Common myeloid progenitor, CD34-positive (primary cell): ENCODE data around the gene TMEM106C.

ENCODE experiments used
- CTCF ChIA-PET: fragments of 350-600 bp; sonication (Branson Sonifier 250); formaldehyde crosslinking; loops from one replicate; lab custom pipeline; 2021; ENCODE audit warnings: antibody characterized with exemption; lab: Charles Lee
- POLR2A ChIA-PET: fragments of 350-600 bp; sonication (Branson Sonifier 250); formaldehyde crosslinking; loops from one replicate; lab custom pipeline; 2021; ENCODE audit warnings: antibody characterized with exemption; lab: Charles Lee
- DNase-seq, 3 donors: peaks; one replicate each; pipeline versions ENCODE4 v3.0.0 to v3.0.0-alpha.2; 2013
- H3K27ac ChIP-seq, 2 experiments: 1 replicate in 1 of 2; 2 replicates in 1 of 2; pipeline ENCODE4 v1.7.0; 2013; ENCODE audit warnings: inconsistent platforms in 2 of 2, low read length in 2 of 2, mild to moderate bottlenecking in 2 of 2, low read depth in 1 of 2, moderate library complexity in 1 of 2; ENCODE audit not compliant: severe bottlenecking in 2 of 2, insufficient read depth in 1 of 2, poor library complexity in 1 of 2
- H3K27me3 ChIP-seq, 5 experiments: replicated peaks in 2 of 5; 1 replicate in 3 of 5; 2 replicates in 2 of 5; pipeline versions ENCODE4 v1.6.1 to v1.7.0; 2013; ENCODE audit warnings: low read length in 4 of 5, mild to moderate bottlenecking in 2 of 5, moderate library complexity in 2 of 5, inconsistent platforms in 1 of 5; ENCODE audit not compliant: insufficient read depth in 5 of 5, control insufficient read depth in 4 of 5
- H3K36me3 ChIP-seq, 4 experiments: 1 replicate in 2 of 4; 2 replicates in 2 of 4; pipeline versions ENCODE4 v1.6.1 to v1.7.0; 2013; ENCODE audit warnings: low read length in 3 of 4, control low read depth in 1 of 4, mild to moderate bottlenecking in 1 of 4; ENCODE audit not compliant: control insufficient read depth in 4 of 4, insufficient read depth in 4 of 4
- H3K4me1 ChIP-seq, 4 experiments: 1 replicate in 3 of 4; 2 replicates in 1 of 4; pipeline versions ENCODE4 v1.6.1 to v1.7.1; 2013; ENCODE audit warnings: low read length in 3 of 4, mild to moderate bottlenecking in 3 of 4, control low read depth in 1 of 4, inconsistent platforms in 1 of 4, moderate library complexity in 1 of 4; ENCODE audit not compliant: control insufficient read depth in 4 of 4, insufficient read depth in 4 of 4; ENCODE audit errors: control extremely low read depth in 1 of 4
- H3K4me3 ChIP-seq, 7 experiments: 1 replicate in 4 of 7; 2 replicates in 3 of 7; pipeline versions ENCODE4 v1.5.1 to v1.7.0; 2013; ENCODE audit warnings: mild to moderate bottlenecking in 7 of 7, low read length in 6 of 7, moderate library complexity in 6 of 7, inconsistent platforms in 2 of 7, low read depth in 2 of 7, control low read depth in 1 of 7; ENCODE audit not compliant: insufficient read depth in 4 of 7, control insufficient read depth in 1 of 7; ENCODE audit errors: extremely low read depth in 1 of 7
- H3K9me3 ChIP-seq, 5 experiments: 1 replicate in 4 of 5; 2 replicates in 1 of 5; pipeline versions ENCODE4 v1.6.1 to v1.7.1; 2013; ENCODE audit warnings: low read length in 4 of 5, mild to moderate bottlenecking in 2 of 5, inconsistent platforms in 1 of 5, low read depth in 1 of 5, moderate library complexity in 1 of 5; ENCODE audit not compliant: control insufficient read depth in 4 of 5, insufficient read depth in 2 of 5; ENCODE audit errors: control extremely low read depth in 1 of 5
- WGBS: methylation state at CpG from one replicate; pipeline ENCODE4 v1.1.5; 2013; ENCODE audit not compliant: insufficient coverage; 5-methylcytosine and 5-hydroxymethylcytosine counted together

The TMEM106C gene

DNA sequence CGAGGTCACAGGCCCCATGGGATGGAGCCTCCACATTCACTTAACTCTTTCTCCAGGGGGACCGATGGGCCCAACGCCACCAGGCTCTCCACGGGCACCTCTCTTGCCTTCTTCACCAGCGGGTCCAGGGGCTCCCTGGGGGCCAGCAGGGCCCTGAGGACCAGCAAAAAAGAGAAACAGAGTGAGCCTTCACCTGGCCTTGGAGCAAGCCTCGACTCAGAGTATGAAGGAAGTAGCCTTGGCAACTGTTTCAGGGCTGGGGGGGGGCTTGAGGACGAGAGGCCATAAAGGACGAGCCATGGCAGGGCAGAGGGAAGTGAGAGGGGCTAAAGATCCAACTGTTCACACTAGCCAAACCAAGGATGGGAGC, 22.9 kb downstream of the TMEM106C start:
- WGBS, result 97% methylated on average over 6 of the region's 8 CpGs
- ChIA-PET CTCF (no interaction called here), POLR2A (no interaction called here)
- Histone ChIP-seq H3K4me1 (peaks cover 0 to 17% (median 15%) of the 10 kb centered on the region in 4 experiments), H3K36me3 (no peaks in the 10 kb centered on the region), H3K27me3 (no peaks in the 10 kb centered on the region), H3K4me3 (no peak overlapping the region), H3K27ac (no peak overlapping the region), H3K9me3 (no peaks in the 10 kb centered on the region)
- DNase-seq, result no peak

GRCh38 chr12:47986832-47987231, 23.4 kb downstream of the TMEM106C start:
- ChIA-PET CTCF (no interaction called here), POLR2A (no interaction called here)
- no peak for DNase-seq
- no peaks in the 10 kb centered on the region for H3K27me3 ChIP-seq
- no peaks in the 10 kb centered on the region for H3K36me3 ChIP-seq
- no peak overlapping the region for H3K27ac ChIP-seq
- whole genome bisulfite sequencing, result 90% methylated on average over 4 of the region's 5 CpGs
- no peak overlapping the region for H3K4me3 ChIP-seq
- H3K4me1 ChIP-seq, result peaks cover 0 to 18% (median 15%) of the 10 kb centered on the region in 4 experiments
- no peaks in the 10 kb centered on the region for H3K9me3 ChIP-seq

- Histone ChIP-seq H3K27ac (no peak overlapping the region), H3K4me3 (no peak overlapping the region), H3K36me3 (no peaks in the 10 kb centered on the region), H3K27me3 (peaks cover 0 to 4% (median 0%) of the 10 kb centered on the region in 5 experiments), H3K9me3 (no peaks in the 10 kb centered on the region), H3K4me1 (peaks cover 0 to 18% (median 15%) of the 10 kb centered on the region in 4 experiments)
- POLR2A ChIA-PET, result no interaction called here
- whole genome bisulfite sequencing, result 95% methylated on average over 11 of the region's 14 CpGs
- DNase-seq, result no peak
- CTCF ChIA-PET, result interaction anchor here (1.2 kb wide), 1 partner anchor 11 kb away, joined by 3 read pairs; no protein-coding TSS in a partner anchor
Measured at GRCh38 chr12:47987411-47988072, 24.1 kb downstream of the TMEM106C start.

GRCh38 chr12:47988073-47989022, 25.0 kb downstream of the TMEM106C start:
- DNase-seq, result no peak
- Histone ChIP-seq H3K27ac (no peak overlapping the region), H3K4me1 (peaks cover 0 to 18% (median 15%) of the 10 kb centered on the region in 4 experiments), H3K4me3 (no peak overlapping the region), H3K36me3 (no peaks in the 10 kb centered on the region), H3K27me3 (peaks cover 0 to 4% (median 1%) of the 10 kb centered on the region in 5 experiments), H3K9me3 (no peaks in the 10 kb centered on the region)
- ChIA-PET CTCF (interaction anchor here (1.2 kb wide), 1 partner anchor 12 kb away, joined by 3 read pairs; no protein-coding TSS in a partner anchor), POLR2A (no interaction called here)
- 97% methylated on average over 12 of the region's 15 CpGs for WGBS

DNA sequence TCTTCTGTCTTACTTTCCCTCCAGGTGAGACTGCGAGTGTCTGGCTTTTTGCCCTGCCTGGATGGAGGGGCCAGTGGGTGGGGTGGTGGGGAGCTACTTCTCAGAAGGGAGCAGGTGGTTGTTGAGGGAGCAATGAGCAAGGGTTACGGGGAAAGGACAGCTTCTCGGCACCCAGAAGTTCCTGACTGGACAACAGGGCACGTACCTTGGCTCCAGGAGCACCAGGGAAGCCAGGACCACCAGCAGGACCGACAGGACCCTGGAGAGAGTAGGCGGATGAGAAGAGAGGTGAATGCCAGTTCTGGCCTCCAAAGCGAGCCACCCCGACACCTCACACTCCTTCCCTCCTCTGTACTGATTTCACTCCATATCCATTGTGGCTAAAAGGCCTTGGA, 25.6 kb downstream of the TMEM106C start:
- H3K27ac ChIP-seq, result no peak overlapping the region
- 98% methylated on average over 5 of the region's 8 CpGs for WGBS
- ChIA-PET CTCF (no interaction called here), POLR2A (no interaction called here)
- H3K27me3 ChIP-seq, result peaks cover 0 to 6% (median 2%) of the 10 kb centered on the region in 5 experiments
- H3K36me3 ChIP-seq, result no peaks in the 10 kb centered on the region
- H3K4me1 ChIP-seq, result peaks cover 0 to 18% (median 15%) of the 10 kb centered on the region in 4 experiments
- DNase-seq, result no peak
- H3K4me3 ChIP-seq, result no peak overlapping the region
- H3K9me3 ChIP-seq, result no peaks in the 10 kb centered on the region

DNA sequence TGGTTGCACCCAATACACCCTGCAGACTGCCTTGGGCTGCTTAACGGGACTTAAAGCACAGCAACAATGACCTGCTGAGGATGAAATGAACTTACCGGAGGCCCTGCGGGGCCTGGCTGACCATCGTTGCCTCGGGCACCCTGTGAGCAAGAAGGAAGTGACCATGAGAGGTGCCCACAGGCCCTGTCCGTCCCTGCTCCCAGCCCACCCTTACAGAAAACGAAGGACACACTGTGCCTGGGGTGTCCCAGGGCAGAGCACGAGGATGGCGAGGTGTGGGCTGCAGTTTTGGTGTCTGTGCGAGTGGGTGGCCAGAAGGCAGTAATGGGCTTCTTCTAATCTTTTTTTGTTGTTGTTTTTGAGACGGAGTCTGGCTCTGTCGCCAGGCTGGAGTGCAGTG, 26.3 kb downstream of the TMEM106C start:
- ChIA-PET POLR2A (interaction anchor here (1.5 kb wide), 1 partner anchor 27 kb away, joined by 5 read pairs; the partner anchor contains the start of gene TMEM106C), CTCF (interaction anchor here (2.1 to 3.3 kb wide), 2 partner anchors 13 to 27 kb away, joined by 7 to 10 read pairs; partner anchors contain the start of gene TMEM106C)
- Histone ChIP-seq H3K9me3 (no peaks in the 10 kb centered on the region), H3K4me1 (peaks cover 0 to 18% (median 15%) of the 10 kb centered on the region in 4 experiments), H3K4me3 (no peak overlapping the region), H3K27me3 (peaks cover 0 to 8% (median 2%) of the 10 kb centered on the region in 5 experiments), H3K36me3 (no peaks in the 10 kb centered on the region), H3K27ac (no peak overlapping the region)
- WGBS, result 84% methylated on average over 7 of the region's 12 CpGs
- DNase-seq, result no peak
